HG03460 (cell line): ENCODE data around the gene KCND2.
"Not testable (repeated sequence)": the region's sequence is repeated elsewhere in the genome, so short reads cannot be mapped to it uniquely, and the experiment has no call there.

Source experiments
- ATAC-seq: cut with Tn5 transposase; IDR thresholded peaks from one replicate; pipeline ENCODE4 v1.9.1; 2021; ENCODE audit not compliant: unreplicated experiment

KCND2 gene

DNA sequence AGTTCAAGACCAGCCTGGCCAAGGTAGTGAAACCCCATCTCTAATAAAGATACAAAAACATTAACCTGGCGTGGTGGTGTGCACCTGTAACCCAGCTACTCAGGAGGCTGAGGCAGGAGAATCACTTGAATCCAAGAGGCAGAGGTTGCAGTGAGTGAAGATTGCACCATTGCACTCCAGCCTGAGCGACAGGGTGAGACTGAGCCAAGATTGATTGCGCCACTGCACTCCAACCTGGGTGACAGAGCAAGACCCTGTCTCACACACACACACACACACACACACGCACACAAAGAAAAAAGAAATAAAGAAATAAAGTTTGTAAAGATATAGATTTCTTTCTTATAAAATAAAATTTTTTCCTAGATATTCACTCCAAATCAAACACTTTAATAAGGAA lies 305.7 kb downstream of the KCND2 start:
- ATAC-seq = not testable (repeated sequence)

DNA sequence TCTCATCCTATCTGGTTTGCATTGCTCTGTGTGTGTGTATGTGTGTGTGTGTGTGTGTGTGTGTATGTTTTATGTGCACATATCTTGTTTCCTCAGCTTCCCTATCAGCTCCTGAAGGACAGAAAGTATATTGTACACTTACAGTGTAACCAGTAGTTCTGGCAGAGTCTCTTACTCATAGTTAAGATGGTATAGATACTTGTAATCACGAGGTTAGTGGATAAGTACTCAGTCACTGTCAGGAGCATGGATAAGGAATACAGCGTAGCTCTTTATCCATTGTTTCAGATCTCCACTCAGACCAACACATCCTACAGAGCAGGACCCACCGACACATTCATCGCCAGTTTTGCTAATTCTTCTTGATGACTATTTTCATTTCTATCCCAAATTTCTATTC lies 309.9 kb downstream of the KCND2 start:
- ATAC-seq = no peak

DNA sequence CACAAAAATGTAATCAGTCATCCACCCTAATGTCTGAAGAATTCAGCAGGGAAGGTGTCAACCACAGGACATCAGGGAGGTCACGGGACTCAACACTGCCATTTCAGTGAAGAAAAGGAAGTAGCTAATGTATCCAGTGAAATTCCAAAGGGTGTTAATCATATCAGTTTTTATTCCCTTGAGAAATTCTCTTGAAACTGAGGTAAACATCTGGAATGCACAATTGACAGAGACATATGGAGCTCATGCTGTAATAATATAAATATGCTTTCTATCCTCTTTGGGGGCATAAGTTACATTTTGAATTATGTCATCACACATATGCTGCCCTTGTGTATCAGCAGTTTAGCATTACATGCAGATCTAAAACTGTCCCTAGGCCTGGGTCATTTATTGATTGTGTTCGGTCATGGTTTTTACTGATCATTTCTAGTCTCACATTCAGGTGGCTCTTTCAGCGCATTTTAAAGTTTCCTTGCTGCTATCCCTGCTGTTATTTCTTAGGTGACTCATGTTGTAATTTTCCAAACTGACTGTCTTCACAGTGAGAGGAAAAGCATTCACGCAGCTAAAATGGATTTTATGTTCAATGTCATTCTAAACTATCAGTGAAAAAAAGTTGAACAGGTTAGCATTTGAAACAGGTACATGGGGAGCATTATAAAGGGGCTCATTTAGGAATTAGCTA lies 311.1 kb downstream of the KCND2 start:
- no peak for ATAC-seq

DNA sequence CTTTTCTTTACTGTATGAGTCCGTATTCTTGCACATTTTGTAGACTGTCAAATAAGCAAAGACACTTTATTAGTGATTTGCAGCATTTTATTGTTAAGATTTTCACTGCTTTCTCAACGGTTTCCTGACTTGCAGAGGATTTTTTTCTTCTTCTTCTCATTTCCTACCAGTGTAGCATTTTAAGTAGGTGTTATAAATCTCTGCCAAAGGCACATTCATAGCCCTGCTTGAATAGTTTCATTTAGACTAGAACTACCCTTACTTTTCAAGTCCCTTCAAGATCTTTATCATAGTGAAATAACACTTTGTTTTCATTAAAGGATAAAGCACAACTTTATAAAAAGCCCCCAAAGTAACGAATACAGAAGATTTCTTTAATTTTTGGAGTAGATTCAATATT lies 313.6 kb downstream of the KCND2 start:
- ATAC-seq = no peak

GRCh38 chr7:120587243-120587642 lies 314.3 kb downstream of the KCND2 start:
- no peak for ATAC-seq

- ATAC-seq = no peak
Measured at GRCh38 chr7:120588416-120588815, 315.4 kb downstream of the KCND2 start.

DNA sequence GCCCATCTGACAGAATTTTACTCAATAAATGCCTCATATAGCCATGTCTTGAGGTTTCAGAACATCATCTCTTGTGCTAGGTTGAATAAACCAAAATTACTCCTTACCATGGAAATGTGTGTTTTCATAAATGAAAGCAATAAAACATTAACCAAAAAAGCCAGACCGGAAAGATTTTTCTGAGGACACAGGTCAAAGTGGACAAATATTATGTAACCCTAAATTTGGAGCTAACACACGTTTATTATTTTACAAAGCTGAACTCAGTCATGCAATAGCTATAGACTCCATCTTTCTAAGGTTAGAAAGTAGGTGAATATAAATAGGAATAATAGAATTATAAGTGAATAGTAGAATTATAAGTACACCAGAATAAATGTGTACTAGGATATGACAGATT lies 315.9 kb downstream of the KCND2 start:
- ATAC-seq = no peak

DNA sequence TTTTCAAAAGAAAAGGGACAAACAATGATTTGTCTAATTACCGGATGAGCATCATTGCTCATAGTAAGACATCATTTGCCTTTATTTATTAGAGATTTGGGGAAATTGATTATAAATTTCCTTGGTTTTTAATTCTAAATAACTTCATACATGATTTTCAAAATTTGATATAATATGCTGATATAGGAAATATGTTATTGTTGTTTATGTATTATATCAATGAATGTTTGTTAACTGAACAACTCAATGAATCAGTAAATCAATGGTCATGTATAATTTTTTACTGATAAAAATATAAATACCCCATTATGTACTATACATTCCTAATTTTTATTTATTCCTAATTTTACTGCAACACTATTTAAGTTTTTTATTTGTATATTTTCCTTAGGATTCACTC lies 327.6 kb downstream of the KCND2 start:
- ATAC-seq = no peak

GRCh38 chr7:120603366-120603765 lies 330.4 kb downstream of the KCND2 start:
- no peak for ATAC-seq

GRCh38 chr7:120609136-120609753 lies 336.3 kb downstream of the KCND2 start:
- no peak for ATAC-seq

DNA sequence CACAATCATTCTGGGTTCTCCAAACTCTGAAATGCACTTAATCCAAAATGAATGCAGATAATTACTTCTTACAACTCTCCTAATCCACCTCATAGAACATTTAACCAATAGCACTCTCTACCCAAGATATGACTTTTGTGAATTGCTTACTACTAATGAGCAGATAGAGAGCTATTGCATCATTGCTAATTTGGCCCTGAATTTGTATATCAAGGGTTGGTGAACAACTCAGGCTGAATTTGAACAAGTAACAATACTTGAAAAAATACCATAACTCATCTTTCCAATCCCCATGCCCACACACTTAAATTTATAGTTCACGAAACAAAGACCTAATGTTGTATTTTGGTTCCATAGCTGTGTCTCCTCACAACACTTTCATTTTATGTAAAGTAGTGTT lies 339.0 kb downstream of the KCND2 start:
- no peak for ATAC-seq

DNA sequence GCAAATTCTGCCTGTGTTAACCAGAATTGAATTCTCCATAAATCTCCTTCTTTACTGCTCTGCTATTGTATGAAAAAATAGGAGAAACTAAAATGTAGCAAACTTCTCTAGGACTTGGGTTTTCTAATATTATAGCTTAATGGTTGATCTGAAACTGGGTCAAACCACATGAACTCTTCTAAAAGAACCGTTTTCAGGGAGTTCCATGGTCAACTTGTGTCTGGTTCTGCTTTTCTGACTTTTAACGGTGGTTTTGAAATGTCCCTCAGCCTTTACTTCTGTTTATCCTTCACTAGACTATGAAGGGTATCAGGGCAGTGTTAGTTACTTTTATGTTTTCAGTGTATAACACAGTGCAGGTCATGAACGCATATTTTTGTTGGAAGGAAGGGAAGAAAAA lies 342.7 kb downstream of the KCND2 start:
- no peak for ATAC-seq

DNA sequence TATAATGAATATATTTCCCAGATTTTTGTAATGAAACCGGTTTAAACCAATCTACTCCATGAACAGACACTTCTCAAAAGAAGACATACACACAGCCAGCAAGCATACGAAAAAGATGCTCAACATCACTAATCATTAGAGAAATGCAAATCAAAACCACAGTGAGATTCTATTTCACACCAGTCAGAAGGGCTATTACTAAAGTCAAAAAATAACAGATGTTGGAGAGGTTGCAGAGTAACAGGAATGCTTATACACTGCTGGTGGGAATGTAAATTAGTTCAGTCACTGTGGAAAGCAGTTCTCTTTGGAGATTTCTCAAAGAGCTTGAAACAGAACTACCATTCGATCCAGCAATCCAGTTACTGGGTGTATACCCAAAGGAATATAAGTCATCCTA lies 344.3 kb downstream of the KCND2 start:
- ATAC-seq = no peak

DNA sequence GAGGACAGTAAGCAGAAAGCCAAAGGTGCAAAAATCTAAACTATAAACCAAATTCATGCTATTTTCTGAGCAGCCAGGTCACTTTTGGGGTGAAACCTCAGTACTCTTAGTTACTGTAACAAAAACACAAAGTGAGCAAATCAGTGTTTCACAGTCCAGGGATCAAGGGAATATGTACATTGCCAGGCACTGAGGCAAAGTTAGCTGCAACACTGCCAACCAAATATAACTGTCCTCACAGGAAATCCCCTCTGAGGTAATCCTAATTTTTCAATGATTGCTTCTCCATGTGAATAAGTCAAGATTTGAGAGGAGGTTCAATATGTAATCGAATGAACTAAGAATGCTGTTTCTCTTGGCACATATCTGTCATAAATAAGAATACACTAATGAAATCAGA lies 355.3 kb downstream of the KCND2 start:
- no peak for ATAC-seq

DNA sequence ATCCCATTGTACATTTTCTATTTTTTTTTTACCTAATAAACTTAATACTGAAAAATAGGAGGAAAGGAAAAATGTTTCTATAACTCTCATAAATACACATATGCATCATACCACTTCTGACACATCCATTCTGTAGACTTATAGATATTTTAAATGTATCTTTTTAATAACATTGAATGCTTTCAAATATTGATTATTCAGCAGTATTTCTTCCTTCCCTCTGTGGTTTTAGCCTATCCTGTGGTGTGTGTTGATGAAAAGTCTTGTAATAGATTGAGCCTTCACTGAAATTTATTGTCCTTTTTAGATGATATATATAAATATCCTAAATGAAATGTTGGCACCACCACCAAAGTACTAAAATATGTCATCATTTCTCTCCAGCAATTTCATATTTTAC lies 366.9 kb downstream of the KCND2 start:
- no peak for ATAC-seq

DNA sequence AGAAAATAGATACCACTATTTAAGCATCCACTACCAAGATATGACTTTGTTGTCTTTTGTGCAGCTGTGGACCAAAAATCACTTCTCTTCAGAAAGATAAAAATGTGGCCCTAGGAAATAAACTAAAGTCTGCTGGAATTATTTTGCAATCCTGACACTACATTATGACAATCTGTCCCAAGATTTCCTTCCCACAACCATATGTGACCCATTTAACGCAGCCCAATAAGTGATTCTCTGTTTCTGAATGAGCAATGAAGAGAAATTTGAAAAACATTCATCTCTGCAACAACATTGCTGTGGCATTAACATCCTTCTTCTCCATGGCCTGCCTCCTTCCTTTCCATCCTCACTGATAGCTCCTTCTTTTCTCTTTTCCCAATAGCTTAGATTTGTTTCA lies 373.0 kb downstream of the KCND2 start:
- ATAC-seq = no peak

DNA sequence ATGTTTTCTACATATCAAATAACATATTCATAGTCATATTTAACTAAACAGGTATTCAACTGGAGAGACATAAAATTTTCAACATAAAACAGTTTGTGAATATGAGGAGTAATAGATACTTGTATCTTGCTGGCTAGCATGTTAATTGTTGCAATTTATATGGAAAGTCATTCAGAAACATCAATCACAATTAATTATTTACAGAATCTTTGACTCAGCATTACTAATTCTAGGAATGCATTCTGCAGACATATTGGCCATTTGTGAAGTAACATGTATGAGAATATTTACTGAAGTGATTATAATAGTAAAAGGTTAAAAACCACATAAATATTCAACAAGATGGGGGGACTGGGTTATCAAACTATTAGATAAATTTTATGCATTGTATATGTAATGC lies 381.3 kb downstream of the KCND2 start:
- no peak for ATAC-seq

GRCh38 chr7:120658516-120658915 lies 385.5 kb downstream of the KCND2 start:
- no peak for ATAC-seq

DNA sequence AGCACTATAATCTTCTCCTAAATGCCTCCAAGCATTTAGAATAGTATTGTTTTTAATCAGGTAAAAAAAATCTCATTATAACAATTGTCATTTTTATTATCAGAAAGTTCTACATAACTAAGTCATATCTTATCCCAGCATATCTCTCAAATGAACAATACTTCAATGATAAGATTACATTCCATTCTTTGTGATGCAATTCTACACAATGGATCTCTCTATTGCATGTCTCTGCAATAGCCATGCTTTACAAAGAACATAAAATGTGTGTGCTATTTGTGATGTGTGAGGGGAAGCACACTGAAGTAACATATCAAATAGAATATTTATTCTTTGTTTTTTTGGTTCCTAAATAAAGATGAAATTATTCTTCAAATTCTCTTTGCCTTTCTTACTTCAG lies 389.3 kb downstream of the KCND2 start:
- ATAC-seq = no peak

GRCh38 chr7:120665068-120665467 lies 392.1 kb downstream of the KCND2 start:
- no peak for ATAC-seq

GRCh38 chr7:120675076-120675475 lies 402.1 kb downstream of the KCND2 start:
- no peak for ATAC-seq

- no peak for ATAC-seq
Measured at GRCh38 chr7:120677535-120677934, 404.6 kb downstream of the KCND2 start.

- ATAC-seq = no peak
Measured at GRCh38 chr7:120680985-120681384, 408.0 kb downstream of the KCND2 start.
